Stomach (tissue), 9 donors: Measurements from ENCODE around the gene IGSF21. TPM values are rescaled to one million over a fixed set of nuclear protein-coding genes. Genes with fewer than 3 reads are reported as not detected.

ENCODE experiments used
- DNase-seq, 2 donors: peaks; one replicate each; pipeline versions ENCODE4 v3.0.0 to v3.0.0-alpha.2; 2013 to 2019
- H3K27ac ChIP-seq, 5 donors: fragments of 200-600 bp in 4 of 5; sonication (generic) in 4 of 5; one replicate each; pipeline ENCODE4 v1.5.1; 2013 to 2019; ENCODE audit warnings: mild to moderate bottlenecking in 1 of 5, moderate library complexity in 1 of 5
- H3K27me3 ChIP-seq, 3 donors: fragments of 200-600 bp; sonication (generic); one replicate each; pipeline ENCODE4 v1.5.1; 2017 to 2019; ENCODE audit warnings: mixed run types in 1 of 3
- H3K36me3 ChIP-seq, 4 donors: fragments of 200-600 bp; sonication (generic); 1 replicate in 3 of 4; 2 replicates in 1 of 4; pipeline ENCODE4 v1.5.1; 2016 to 2019
- H3K4me1 ChIP-seq, 4 donors: fragments of 200-600 bp; sonication (generic); one replicate each; pipeline ENCODE4 v1.5.1; 2016 to 2019
- H3K4me3 ChIP-seq, 4 donors: fragments of 200-600 bp; sonication (generic) in 3 of 4; one replicate each; pipeline ENCODE4 v1.5.1; 2016 to 2019; ENCODE audit warnings: mild to moderate bottlenecking in 1 of 4
- H3K9me3 ChIP-seq, 4 donors: fragments of 200-600 bp; sonication (generic); one replicate each; pipeline ENCODE4 v1.5.1; 2016 to 2019
- EP300 ChIP-seq: sonication (generic); formaldehyde crosslinking; IDR thresholded peaks from one replicate; pipeline ENCODE4 v1.6.1; 2017; ENCODE audit warnings: antibody characterized with exemption
- POLR2A ChIP-seq, 4 donors: fragments of 450-650 bp; IDR thresholded peaks; one replicate each; pipeline ENCODE4 v1.6.1; 2016; ENCODE audit warnings: antibody characterized with exemption in 4 of 4, control low read depth in 2 of 4, mild to moderate bottlenecking in 1 of 4, moderate library complexity in 1 of 4
- POLR2AphosphoS5 ChIP-seq, 3 donors: sonication (generic); formaldehyde crosslinking; IDR thresholded peaks; one replicate each; pipeline ENCODE4 v1.6.1; 2016; ENCODE audit warnings: antibody characterized with exemption in 3 of 3
- WGBS, 5 donors: extraction: QIAGEN DNeasy Blood & Tissue Kit in 3 of 5; methylation state at CpG; one replicate each; pipeline versions ENCODE4 v1.1.5 to v1.1.7; 2013 to 2018; 5-methylcytosine and 5-hydroxymethylcytosine counted together
- intact Hi-C: fragments of 100-400 bp; cut with DNase I; formaldehyde crosslinking; loops from one replicate; pipeline ENCODE4 v1.15.1; 2023; ENCODE audit warnings: low total_unique reads
- polyA plus RNA-seq, 3 donors: library from polyadenylated mRNA; stranded (reverse); fragments of 200-250 nt; gene quantifications; one replicate each; pipeline ENCODE4 v1.2.3, GENCODE V29; 2013
- total RNA-seq, 5 donors: library from RNA; depleted of rRNA; stranded (reverse); fragments of >200 nt; gene quantifications; one replicate each; pipeline versions ENCODE4 v1.1.0 to v1.2.3, GENCODE V29; 2014 to 2016
- TF ChIP-seq, protein P1 (sequence below), 7 experiments: fragments of 450-650 bp in 4 of 7; fragments of 200-600 bp in 3 of 7; sonication (generic) in 3 of 7; IDR thresholded peaks; one replicate each; pipeline ENCODE4 v1.5.1; 2016 to 2019; ENCODE audit warnings: antibody characterized with exemption in 7 of 7, control low read depth in 2 of 7, mild to moderate bottlenecking in 1 of 7
- donor health status: healthy with polysubstance abuse.
- donor health status: Bipolar disorder and iron deficiency.
- donor health status: healthy.

Gene IGSF21
- total and polyA plus RNA-seq, 8 donors: 0.25 to 2.0 (median 1.1) TPM; not detected in 3

DNA sequence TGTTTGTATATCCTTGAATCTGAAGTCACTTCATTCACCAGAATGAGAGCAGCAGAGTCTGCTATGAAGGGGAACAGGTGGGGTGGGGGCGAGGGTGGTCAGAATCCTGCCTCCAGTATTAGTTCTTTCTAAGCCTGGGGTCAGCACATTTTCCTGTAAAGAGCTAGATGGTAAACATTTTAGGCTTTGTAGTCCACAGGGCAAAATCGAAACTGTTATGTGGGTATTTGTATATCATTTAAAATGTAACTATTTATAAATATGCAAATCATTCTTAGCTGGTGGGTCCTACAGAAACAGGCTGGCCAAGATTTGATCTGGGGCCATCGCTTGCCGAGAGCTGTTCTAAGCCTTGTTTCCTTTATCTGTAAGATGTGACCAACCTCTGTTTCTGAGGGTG is 96.0 kb downstream of the IGSF21 start:
- TF ChIP-seq EP300: no peak
- TF ChIP-seq, protein P1, sequence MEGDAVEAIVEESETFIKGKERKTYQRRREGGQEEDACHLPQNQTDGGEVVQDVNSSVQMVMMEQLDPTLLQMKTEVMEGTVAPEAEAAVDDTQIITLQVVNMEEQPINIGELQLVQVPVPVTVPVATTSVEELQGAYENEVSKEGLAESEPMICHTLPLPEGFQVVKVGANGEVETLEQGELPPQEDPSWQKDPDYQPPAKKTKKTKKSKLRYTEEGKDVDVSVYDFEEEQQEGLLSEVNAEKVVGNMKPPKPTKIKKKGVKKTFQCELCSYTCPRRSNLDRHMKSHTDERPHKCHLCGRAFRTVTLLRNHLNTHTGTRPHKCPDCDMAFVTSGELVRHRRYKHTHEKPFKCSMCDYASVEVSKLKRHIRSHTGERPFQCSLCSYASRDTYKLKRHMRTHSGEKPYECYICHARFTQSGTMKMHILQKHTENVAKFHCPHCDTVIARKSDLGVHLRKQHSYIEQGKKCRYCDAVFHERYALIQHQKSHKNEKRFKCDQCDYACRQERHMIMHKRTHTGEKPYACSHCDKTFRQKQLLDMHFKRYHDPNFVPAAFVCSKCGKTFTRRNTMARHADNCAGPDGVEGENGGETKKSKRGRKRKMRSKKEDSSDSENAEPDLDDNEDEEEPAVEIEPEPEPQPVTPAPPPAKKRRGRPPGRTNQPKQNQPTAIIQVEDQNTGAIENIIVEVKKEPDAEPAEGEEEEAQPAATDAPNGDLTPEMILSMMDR (IDR thresholded peaks at IDR 0.05): no peak
- WGBS, 5 donors: 41 to 66% (median 55%) methylated on average over 4 of the region's 4 CpGs
- H3K27me3 ChIP-seq: peaks cover 0 to 65% (median 29%) of the 10 kb centered on the region in 3 donors
- no peak overlapping the region for H3K27ac ChIP-seq
- intact Hi-C loops: no loop called here
- peaks cover 0 to 7% (median 2%) of the 10 kb centered on the region in 4 donors for H3K4me1 ChIP-seq
- no peak for DNase-seq
- H3K36me3 ChIP-seq: no peaks in the 10 kb centered on the region
- peaks cover 0 to 13% (median 12%) of the 10 kb centered on the region in 4 donors for H3K9me3 ChIP-seq
- no peak overlapping the region for H3K4me3 ChIP-seq

DNA sequence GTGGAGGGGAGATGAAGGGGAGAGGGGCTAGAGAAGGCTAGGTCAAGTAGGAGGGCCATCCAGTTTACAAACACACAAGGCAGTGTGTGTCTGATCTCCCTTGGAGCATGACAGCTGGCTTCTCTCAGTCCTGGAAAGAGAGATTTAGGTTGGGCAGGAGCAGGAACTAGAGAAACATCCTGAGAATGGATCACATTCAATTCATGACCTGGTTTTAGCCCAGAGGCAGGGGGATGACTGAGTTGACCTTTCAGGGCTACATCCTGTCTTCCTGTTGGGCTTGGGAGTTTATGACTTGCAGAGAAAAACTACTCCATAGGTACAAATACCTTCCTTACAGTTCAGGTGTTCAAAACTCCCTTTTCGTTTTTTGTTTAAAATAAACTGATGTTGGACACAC is 97.0 kb downstream of the IGSF21 start:
- Histone ChIP-seq H3K9me3 (peaks cover 0 to 13% (median 12%) of the 10 kb centered on the region in 4 donors), H3K4me1 (peaks cover 0 to 2% (median 0%) of the 10 kb centered on the region in 4 donors), H3K36me3 (no peaks in the 10 kb centered on the region), H3K27ac (no peak overlapping the region), H3K27me3 (peaks cover 0 to 56% (median 26%) of the 10 kb centered on the region in 3 donors), H3K4me3 (no peak overlapping the region)
- DNase-seq: no peak
- TF ChIP-seq POLR2AphosphoS5 (IDR thresholded peaks at IDR 0.05) (no peak), POLR2A (IDR thresholded peaks at IDR 0.05) (no peak)
- TF ChIP-seq, protein P1 (IDR thresholded peaks at IDR 0.05): no peak
- 37 to 58% (median 55%) methylated on average over 1 of the region's 1 CpG for WGBS, 5 donors
- intact Hi-C loops: no loop called here

DNA sequence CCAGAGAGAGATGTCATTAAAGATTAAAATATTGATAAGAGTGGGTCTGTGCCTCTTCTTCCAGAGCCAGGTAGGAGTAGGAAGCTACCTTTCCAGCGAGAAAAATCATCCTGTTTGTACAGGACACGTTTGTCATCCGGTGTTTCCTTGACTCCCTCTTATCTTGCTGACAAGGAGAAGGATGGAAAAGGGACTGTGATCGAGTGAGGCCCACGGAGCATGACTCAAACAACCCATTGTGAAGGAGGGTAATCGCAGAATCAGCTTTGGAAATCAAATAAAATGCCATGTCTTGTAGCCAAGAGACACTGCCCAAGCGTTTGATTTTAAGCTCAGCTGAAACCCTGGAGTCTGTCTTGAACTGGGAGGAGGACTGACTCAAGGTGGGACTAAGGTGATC is 97.7 kb downstream of the IGSF21 start:
- Histone ChIP-seq H3K36me3 (no peaks in the 10 kb centered on the region), H3K4me3 (no peak overlapping the region), H3K4me1 (no peaks in the 10 kb centered on the region), H3K27me3 (peaks cover 0 to 49% (median 21%) of the 10 kb centered on the region in 3 donors), H3K27ac (no peak overlapping the region), H3K9me3 (peaks cover 0 to 13% (median 12%) of the 10 kb centered on the region in 4 donors)
- TF ChIP-seq POLR2A (IDR thresholded peaks at IDR 0.05) (no peak), POLR2AphosphoS5 (IDR thresholded peaks at IDR 0.05) (no peak), EP300 (no peak)
- TF ChIP-seq, protein P1 (IDR thresholded peaks at IDR 0.05): no peak
- 13 to 26% (median 18%) methylated on average over 7 of the region's 7 CpGs for WGBS, 5 donors
- DNase-seq: no peak
- intact Hi-C loops: no loop called here

DNA sequence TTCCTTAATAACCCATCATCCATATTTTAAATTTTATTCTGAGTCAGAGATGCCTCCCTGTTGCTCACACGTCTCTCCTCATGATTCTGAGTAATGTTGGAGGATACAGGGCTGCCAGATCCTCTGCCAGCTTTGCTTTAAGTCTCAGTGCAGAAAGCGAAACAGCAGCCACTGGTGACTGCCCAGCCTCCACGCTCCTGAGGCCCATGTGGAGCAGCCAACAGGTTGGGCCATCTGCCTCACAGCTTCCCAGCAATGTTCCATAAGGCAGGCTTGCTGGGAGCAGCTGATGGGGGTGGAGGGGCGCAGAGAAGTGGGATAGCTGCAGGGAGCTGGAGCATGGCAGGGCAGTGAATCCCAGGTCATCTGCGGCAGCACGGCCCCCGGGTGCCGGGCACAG is 104.2 kb downstream of the IGSF21 start:
- Histone ChIP-seq H3K4me1 (peaks cover 0 to 4% (median 0%) of the 10 kb centered on the region in 4 donors), H3K27ac (no peak overlapping the region), H3K27me3 (peaks cover 0 to 22% (median 4%) of the 10 kb centered on the region in 3 donors), H3K9me3 (peaks cover 0 to 9% (median 6%) of the 10 kb centered on the region in 4 donors), H3K36me3 (no peaks in the 10 kb centered on the region), H3K4me3 (no peak overlapping the region)
- intact Hi-C loops: no loop called here
- no peak for TF ChIP-seq POLR2A (IDR thresholded peaks at IDR 0.05)
- no peak for TF ChIP-seq EP300
- TF ChIP-seq, protein P1 (IDR thresholded peaks at IDR 0.05): no peak
- no peak for TF ChIP-seq POLR2AphosphoS5 (IDR thresholded peaks at IDR 0.05)
- 76 to 87% (median 84%) methylated on average over 6 to 8 of the region's 8 CpGs for WGBS, 5 donors
- peak in 1 of 2 donors; percentile 17 for DNase-seq
